GM12891 (cell line): ENCODE results near the gene HDDC2.

Source experiments
- POLR2A ChIP-seq: IDR thresholded peaks from 2 replicates; pipeline ENCODE4 v1.6.1; 2011; ENCODE audit warnings: low read depth, low read length, control low read depth
- POLR2AphosphoS5 ChIP-seq: IDR thresholded peaks from 2 replicates; pipeline ENCODE4 v1.6.1; 2011; ENCODE audit warnings: low read depth, low read length, control low read depth

- no peak for TF ChIP-seq POLR2A
- TF ChIP-seq POLR2AphosphoS5 = no peak
Observed at GRCh38 chr6:125246566-125246965, 55.2 kb downstream of the HDDC2 start.
